Measurements from ENCODE around the gene ZXDB. TPM values are rescaled to one million over a fixed set of nuclear protein-coding genes. Genes with fewer than 3 reads are reported as not detected.

Gene ZXDB
- polyA plus RNA-seq, 1 donor (not counting 4 experiments of a cell fraction or from before 2014, with no cell fraction given) = 6.4 TPM

DNA sequence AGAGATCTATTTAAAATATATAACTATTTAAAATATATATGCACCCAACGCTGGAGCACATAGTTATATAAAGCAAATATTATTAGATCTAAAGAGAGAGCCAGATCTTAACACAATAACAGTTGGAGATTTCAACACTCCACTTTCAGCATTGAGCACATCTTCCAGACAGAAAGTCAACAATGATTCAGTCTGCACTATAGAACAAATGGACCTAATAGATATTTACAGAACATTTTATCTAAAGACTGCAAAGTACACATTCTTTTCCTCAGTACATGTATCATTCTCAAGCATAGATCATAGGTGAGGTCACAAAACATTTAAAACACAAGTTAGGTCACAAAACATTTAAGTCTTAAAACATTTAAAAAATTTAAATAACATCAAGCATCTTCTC, 51.9 kb downstream of the ZXDB start:
- Histone ChIP-seq H3K27me3 (ENCODE audit: control insufficient read depth, extremely low read depth, insufficient read depth, low read length) (no peaks in the 10 kb centered on the region), H3K79me2 (ENCODE audit: control insufficient read depth, insufficient read depth, low read length) (no peaks in the 10 kb centered on the region), H3K36me3 (ENCODE audit: control insufficient read depth in 2 of 2, extremely low read depth in 1 of 2, insufficient read depth in 2 of 2, low read length in 2 of 2) (no peaks in the 10 kb centered on the region), H3K9me3 (ENCODE audit: control insufficient read depth, low read depth, low read length) (no peaks in the 10 kb centered on the region), H3K27ac (ENCODE audit: control insufficient read depth, insufficient read depth, low read length) (no peak overlapping the region), H3K4me1 (ENCODE audit: control insufficient read depth, extremely low read depth, insufficient read depth, low read length) (no peaks in the 10 kb centered on the region), H3K9me1 (ENCODE audit: control insufficient read depth, extremely low read depth, insufficient read depth, low read length) (no peaks in the 10 kb centered on the region), H3K9ac (ENCODE audit: control insufficient read depth, extremely low read depth, insufficient read depth, low read length) (no peak overlapping the region), H4K20me1 (ENCODE audit: control insufficient read depth, extremely low read depth, insufficient read depth, low read length) (no peaks in the 10 kb centered on the region), H2AFZ (ENCODE audit: control insufficient read depth, low read length) (no peak overlapping the region), H3K4me3 (ENCODE audit: control insufficient read depth in 2 of 3, extremely low read depth in 1 of 3, insufficient read depth in 2 of 3, low read depth in 1 of 3, low read length in 3 of 3) (no peak overlapping the region), H3K4me2 (ENCODE audit: control insufficient read depth, extremely low read depth, insufficient read depth, low read depth, low read length) (no peak overlapping the region)
- no peak for FAIRE-seq
- TF ChIP-seq EZH2 (IDR thresholded peaks at IDR 0.05; ENCODE audit: low read length) = no peak
- TF ChIP-seq, protein P1, sequence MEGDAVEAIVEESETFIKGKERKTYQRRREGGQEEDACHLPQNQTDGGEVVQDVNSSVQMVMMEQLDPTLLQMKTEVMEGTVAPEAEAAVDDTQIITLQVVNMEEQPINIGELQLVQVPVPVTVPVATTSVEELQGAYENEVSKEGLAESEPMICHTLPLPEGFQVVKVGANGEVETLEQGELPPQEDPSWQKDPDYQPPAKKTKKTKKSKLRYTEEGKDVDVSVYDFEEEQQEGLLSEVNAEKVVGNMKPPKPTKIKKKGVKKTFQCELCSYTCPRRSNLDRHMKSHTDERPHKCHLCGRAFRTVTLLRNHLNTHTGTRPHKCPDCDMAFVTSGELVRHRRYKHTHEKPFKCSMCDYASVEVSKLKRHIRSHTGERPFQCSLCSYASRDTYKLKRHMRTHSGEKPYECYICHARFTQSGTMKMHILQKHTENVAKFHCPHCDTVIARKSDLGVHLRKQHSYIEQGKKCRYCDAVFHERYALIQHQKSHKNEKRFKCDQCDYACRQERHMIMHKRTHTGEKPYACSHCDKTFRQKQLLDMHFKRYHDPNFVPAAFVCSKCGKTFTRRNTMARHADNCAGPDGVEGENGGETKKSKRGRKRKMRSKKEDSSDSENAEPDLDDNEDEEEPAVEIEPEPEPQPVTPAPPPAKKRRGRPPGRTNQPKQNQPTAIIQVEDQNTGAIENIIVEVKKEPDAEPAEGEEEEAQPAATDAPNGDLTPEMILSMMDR (optimal IDR thresholded peaks at IDR 0.05 in 1 of 3, IDR thresholded peaks at IDR 0.05 in 1 of 3, conservative IDR thresholded peaks at IDR 0.05 in 1 of 3; ENCODE audit: extremely low read depth in 1 of 3, insufficient read depth in 2 of 3, low read length in 3 of 3) = no peak
- dilution Hi-C loops (cut with MboI; ENCODE audit: extremely low pct_ligation_motif_present, low sequenced_read_pairs) = no loop called here
- no peak for DNase-seq (ENCODE audit: low read depth, low spot score)

DNA sequence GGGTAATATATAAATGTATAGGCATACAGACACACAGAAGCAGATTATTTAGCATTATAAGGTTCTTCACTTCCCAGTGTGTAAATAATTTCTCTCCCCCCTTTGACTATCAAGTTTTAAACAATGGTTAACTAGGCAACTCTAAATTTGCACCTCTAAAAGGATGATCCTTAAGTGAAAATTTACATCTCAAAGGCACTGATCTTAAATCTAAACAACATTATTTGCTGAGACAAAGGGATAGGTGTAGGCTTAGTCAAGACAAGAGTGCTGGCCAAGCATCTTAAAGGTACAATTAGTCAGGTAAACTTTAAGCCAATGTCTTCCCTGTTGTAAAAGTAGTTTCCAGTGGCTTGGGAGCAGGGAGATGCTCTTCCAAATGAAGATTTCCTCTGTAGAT, 55.2 kb downstream of the ZXDB start:
- Histone ChIP-seq H4K20me1 (ENCODE audit: control insufficient read depth, extremely low read depth, insufficient read depth, low read length) (no peaks in the 10 kb centered on the region), H3K4me2 (ENCODE audit: control insufficient read depth, extremely low read depth, insufficient read depth, low read depth, low read length) (no peak overlapping the region), H3K79me2 (ENCODE audit: control insufficient read depth, insufficient read depth, low read length) (no peaks in the 10 kb centered on the region), H3K9me1 (ENCODE audit: control insufficient read depth, extremely low read depth, insufficient read depth, low read length) (no peaks in the 10 kb centered on the region), H3K36me3 (ENCODE audit: control insufficient read depth in 2 of 2, extremely low read depth in 1 of 2, insufficient read depth in 2 of 2, low read length in 2 of 2) (no peaks in the 10 kb centered on the region), H3K27me3 (ENCODE audit: control insufficient read depth, extremely low read depth, insufficient read depth, low read length) (no peaks in the 10 kb centered on the region), H3K4me1 (ENCODE audit: control insufficient read depth, extremely low read depth, insufficient read depth, low read length) (no peaks in the 10 kb centered on the region), H2AFZ (ENCODE audit: control insufficient read depth, low read length) (no peak overlapping the region), H3K4me3 (ENCODE audit: control insufficient read depth in 2 of 3, extremely low read depth in 1 of 3, insufficient read depth in 2 of 3, low read depth in 1 of 3, low read length in 3 of 3) (no peak overlapping the region), H3K9ac (ENCODE audit: control insufficient read depth, extremely low read depth, insufficient read depth, low read length) (no peak overlapping the region), H3K27ac (ENCODE audit: control insufficient read depth, insufficient read depth, low read length) (no peak overlapping the region), H3K9me3 (ENCODE audit: control insufficient read depth, low read depth, low read length) (no peaks in the 10 kb centered on the region)
- FAIRE-seq (no peak), DNase-seq (ENCODE audit: low read depth, low spot score) (no peak)
- TF ChIP-seq, protein P1 (optimal IDR thresholded peaks at IDR 0.05 in 1 of 3, IDR thresholded peaks at IDR 0.05 in 1 of 3, conservative IDR thresholded peaks at IDR 0.05 in 1 of 3; ENCODE audit: extremely low read depth in 1 of 3, insufficient read depth in 2 of 3, low read length in 3 of 3) = no peak
- TF ChIP-seq EZH2 (IDR thresholded peaks at IDR 0.05; ENCODE audit: low read length) = no peak
- dilution Hi-C loops (cut with MboI; ENCODE audit: extremely low pct_ligation_motif_present, low sequenced_read_pairs) = no loop called here

Other genes starting within 250 kb of the ZXDB start
- not detected in 3 replicates for gene NLRP2B, start 88.2 kb downstream of the ZXDB start, polyA plus RNA-seq

All from keratinocyte (primary cell).